ENCODE measurements around the gene KNSTRN. TPM values are rescaled to one million over a fixed set of nuclear protein-coding genes. Genes with fewer than 3 reads are reported as not detected.

The KNSTRN gene
- total RNA-seq, 4 donors from 2014 or later, result 7.2 to 16.2 (median 9.9) TPM

DNA sequence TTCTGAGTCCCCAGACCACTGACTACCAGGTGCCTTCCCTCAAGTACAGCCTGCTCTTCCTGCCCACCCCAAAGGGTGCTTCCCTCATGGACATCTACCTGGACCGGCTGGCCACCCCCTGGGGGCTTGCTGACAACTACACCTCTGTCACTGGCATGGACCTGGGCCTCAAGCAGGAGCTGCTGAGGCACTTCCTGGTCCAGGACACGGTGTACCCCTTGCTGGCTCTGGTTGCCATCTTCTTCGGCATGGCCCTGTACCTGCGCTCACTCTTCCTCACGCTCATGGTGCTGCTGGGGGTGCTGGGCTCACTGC, 15.2 kb upstream of the KNSTRN start:
- WGBS, 2 donors (ENCODE audit: low coverage in 1 of 2), result 80% methylated on average over 3 of the region's 5 CpGs; no CpG with 5 or more reads in 1 of the 2 donors
- Histone ChIP-seq H3K36me3 (no peaks in the 10 kb centered on the region), H3K27ac (peak overlapping the region in 2 of 4 donors; percentile 52 to 56), H3K9me3 (no peaks in the 10 kb centered on the region), H3K27me3 (no peaks in the 10 kb centered on the region), H3K4me3 (peak overlapping the region in 1 of 2 donors; percentile 48), H3K4me1 (peaks cover 0 to 23% (median 0%) of the 10 kb centered on the region in 3 donors)
- TF ChIP-seq CTCF (IDR thresholded peaks at IDR 0.05) (no peak), EP300 (IDR thresholded peaks at IDR 0.05) (no peak), POLR2AphosphoS5 (IDR thresholded peaks at IDR 0.05) (no peak)
- ATAC-seq, result no peak

- peaks cover 0 to 23% (median 0%) of the 10 kb centered on the region in 3 donors for H3K4me1 ChIP-seq
- ATAC-seq, result peak; percentile 93
- H3K36me3 ChIP-seq, result no peaks in the 10 kb centered on the region
- H3K9me3 ChIP-seq, result no peaks in the 10 kb centered on the region
- TF ChIP-seq EP300 (IDR thresholded peaks at IDR 0.05) (no peak), CTCF (IDR thresholded peaks at IDR 0.05) (peak in 3 of 4 experiments; percentile 91 to 94 (median 94)), POLR2AphosphoS5 (IDR thresholded peaks at IDR 0.05) (peak; percentile 44)
- H3K27ac ChIP-seq, result peak overlapping the region in 3 of 4 donors; percentile 8 to 58 (median 52)
- peak overlapping the region in 1 of 2 donors; percentile 48 for H3K4me3 ChIP-seq
- no peaks in the 10 kb centered on the region for H3K27me3 ChIP-seq
- 42 to 72% methylated on average over 2 to 3 of the region's 91 CpGs for WGBS, 2 donors (ENCODE audit: low coverage in 1 of 2)
Measured at GRCh38 chr15:40367686-40368611, 14.6 kb upstream of the KNSTRN start.

DNA sequence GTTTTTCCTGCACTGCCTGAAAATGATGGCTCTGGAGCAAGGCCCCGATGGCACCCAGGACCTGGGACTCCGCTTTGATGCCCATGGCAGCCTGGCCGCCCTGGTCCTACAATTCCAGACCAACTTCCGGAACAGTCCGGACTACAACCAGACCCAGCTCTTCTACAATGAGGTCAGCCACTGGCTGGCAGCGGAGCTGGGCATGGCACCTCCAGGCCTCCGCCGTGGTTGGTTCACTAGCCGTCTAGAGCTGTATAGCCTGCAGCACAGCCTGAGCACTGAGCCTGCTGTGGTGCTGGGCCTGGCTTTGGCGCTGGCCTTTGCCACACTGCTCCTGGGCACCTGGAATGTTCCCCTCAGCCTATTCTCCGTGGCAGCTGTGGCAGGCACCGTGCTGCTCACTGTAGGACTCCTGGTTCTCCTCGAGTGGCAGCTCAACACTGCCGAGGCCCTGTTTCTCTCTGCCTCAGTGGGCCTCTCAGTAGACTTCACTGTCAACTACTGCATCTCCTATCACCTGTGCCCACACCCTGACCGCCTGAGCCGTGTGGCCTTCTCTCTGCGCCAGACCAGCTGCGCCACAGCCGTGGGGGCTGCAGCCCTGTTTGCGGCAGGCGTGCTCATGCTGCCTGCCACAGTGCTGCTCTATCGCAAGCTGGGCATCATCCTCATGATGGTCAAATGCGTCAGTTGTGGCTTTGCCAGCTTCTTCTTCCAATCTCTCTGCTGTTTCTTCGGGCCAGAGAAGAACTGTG, 13.6 kb upstream of the KNSTRN start:
- Histone ChIP-seq H3K27me3 (no peaks in the 10 kb centered on the region), H3K36me3 (no peaks in the 10 kb centered on the region), H3K27ac (no peak overlapping the region), H3K4me1 (peaks cover 0 to 23% (median 0%) of the 10 kb centered on the region in 3 donors), H3K4me3 (no peak overlapping the region), H3K9me3 (no peaks in the 10 kb centered on the region)
- 97% methylated on average over 6 of the region's 24 CpGs; no CpG with 5 or more reads in 1 of the 2 donors for WGBS, 2 donors (ENCODE audit: low coverage in 1 of 2)
- no peak for TF ChIP-seq CTCF (IDR thresholded peaks at IDR 0.05)
- TF ChIP-seq POLR2AphosphoS5 (IDR thresholded peaks at IDR 0.05), result no peak
- no peak for TF ChIP-seq EP300 (IDR thresholded peaks at IDR 0.05)
- TF ChIP-seq POLR2A (IDR thresholded peaks at IDR 0.05), result no peak
- ATAC-seq, result no peak

- no peaks in the 10 kb centered on the region for H3K9me3 ChIP-seq
- H3K4me1 ChIP-seq, result peaks cover 0 to 23% (median 0%) of the 10 kb centered on the region in 3 donors
- H3K27ac ChIP-seq, result no peak overlapping the region
- 80% methylated on average over 1 of the region's 10 CpGs; no CpG with 5 or more reads in 1 of the 2 donors for WGBS, 2 donors (ENCODE audit: low coverage in 1 of 2)
- H3K36me3 ChIP-seq, result no peaks in the 10 kb centered on the region
- no peak overlapping the region for H3K4me3 ChIP-seq
- ATAC-seq, result no peak
- TF ChIP-seq POLR2AphosphoS5 (IDR thresholded peaks at IDR 0.05) (no peak), POLR2A (IDR thresholded peaks at IDR 0.05) (no peak), EP300 (IDR thresholded peaks at IDR 0.05) (no peak)
- H3K27me3 ChIP-seq, result no peaks in the 10 kb centered on the region
Measured at GRCh38 chr15:40369474-40369869, 13.0 kb upstream of the KNSTRN start.

- no peak for ATAC-seq
- Histone ChIP-seq H3K9me3 (no peaks in the 10 kb centered on the region), H3K27me3 (no peaks in the 10 kb centered on the region), H3K36me3 (no peaks in the 10 kb centered on the region), H3K4me3 (no peak overlapping the region), H3K27ac (no peak overlapping the region), H3K4me1 (peaks cover 0 to 23% (median 0%) of the 10 kb centered on the region in 3 donors)
- TF ChIP-seq EP300 (IDR thresholded peaks at IDR 0.05), result no peak
- no CpG with 5 or more reads among the region's 13 CpGs for WGBS, 2 donors (ENCODE audit: low coverage in 1 of 2)
Measured at GRCh38 chr15:40369971-40370370, 12.6 kb upstream of the KNSTRN start.
